MM.1S (cell line): ENCODE measurements around the gene HSPB6.

Experiments
- DNase-seq: peaks from one replicate; pipeline ENCODE4 v3.0.0-alpha.2; 2015
- H2AFZ ChIP-seq: fragments of 300-600 bp; sonication (generic); 2 replicates; pipeline ENCODE4 v1.6.0; 2016; ENCODE audit warnings: antibody characterized with exemption, low read length
- H3F3A ChIP-seq: fragments of 300-600 bp; sonication (generic); 2 replicates; pipeline ENCODE4 v1.6.1; 2016; ENCODE audit warnings: mild to moderate bottlenecking, antibody characterized with exemption, low read length, moderate library complexity, mixed read lengths; ENCODE audit not compliant: insufficient read depth
- H3K27ac ChIP-seq: fragments of 300-600 bp; sonication (generic); 2 replicates; pipeline ENCODE4 v1.5.1; 2016; ENCODE audit warnings: mild to moderate bottlenecking, low read length
- H3K27me3 ChIP-seq: fragments of 300-600 bp; sonication (generic); replicated peaks from 2 replicates; pipeline ENCODE4 v1.6.0; 2016; ENCODE audit warnings: low read length; ENCODE audit not compliant: insufficient read depth
- H3K36me3 ChIP-seq: fragments of 300-600 bp; sonication (generic); replicated peaks from 2 replicates; pipeline ENCODE4 v1.6.1; 2016; ENCODE audit warnings: mild to moderate bottlenecking, low read length, mixed read lengths; ENCODE audit not compliant: insufficient read depth
- H3K4me1 ChIP-seq: fragments of 300-600 bp; sonication (generic); 2 replicates; pipeline ENCODE4 v1.6.1; 2016; ENCODE audit warnings: low read length, mixed read lengths
- H3K4me2 ChIP-seq: fragments of 300-600 bp; sonication (generic); 2 replicates; pipeline ENCODE4 v1.6.0; 2016; ENCODE audit warnings: low read depth, low read length
- H3K4me3 ChIP-seq: fragments of 300-600 bp; sonication (generic); 2 replicates; pipeline ENCODE4 v1.5.1; 2016; ENCODE audit warnings: low read length, mixed read lengths
- H3K79me2 ChIP-seq: fragments of 300-600 bp; sonication (generic); 2 replicates; pipeline ENCODE4 v1.6.1; 2016; ENCODE audit warnings: mixed run types, low read length, mixed read lengths
- H3K9ac ChIP-seq: fragments of 300-600 bp; sonication (generic); 2 replicates; pipeline ENCODE4 v1.6.1; 2016; ENCODE audit warnings: low read length, mixed read lengths
- H3K9me2 ChIP-seq: fragments of 300-600 bp; sonication (generic); replicated peaks from 2 replicates; pipeline ENCODE4 v1.6.1; 2016; ENCODE audit warnings: mild to moderate bottlenecking, low read length, mixed read lengths; ENCODE audit not compliant: insufficient read depth
- H3K9me3 ChIP-seq: fragments of 300-600 bp; sonication (generic); replicated peaks from 2 replicates; pipeline ENCODE4 v1.6.1; 2016; ENCODE audit warnings: mild to moderate bottlenecking, low read length, mixed read lengths; ENCODE audit not compliant: insufficient read depth
- H4K20me1 ChIP-seq: fragments of 300-600 bp; sonication (generic); 2 replicates; pipeline ENCODE4 v1.6.1; 2016; ENCODE audit warnings: mild to moderate bottlenecking, low read length, moderate library complexity, mixed read lengths; ENCODE audit not compliant: insufficient read depth
- EZH2 ChIP-seq: fragments of 300-600 bp; sonication (generic); optimal IDR thresholded peaks from 2 replicates; pipeline ENCODE3; 2017; ENCODE audit warnings: low read depth, mild to moderate bottlenecking, antibody characterized with exemption, low read length, mixed read lengths
- EZH2phosphoT487 ChIP-seq: fragments of 300-600 bp; sonication (generic); IDR thresholded peaks from 2 replicates; pipeline ENCODE4 v1.6.1; 2018; ENCODE audit warnings: antibody characterized with exemption, low read length
- TF ChIP-seq, protein P1 (sequence below): fragments of 300-600 bp; sonication (generic); IDR thresholded peaks from 2 replicates; pipeline ENCODE4 v1.5.1; 2016; ENCODE audit warnings: antibody characterized with exemption, low read length, mixed read lengths

HSPB6 gene

DNA sequence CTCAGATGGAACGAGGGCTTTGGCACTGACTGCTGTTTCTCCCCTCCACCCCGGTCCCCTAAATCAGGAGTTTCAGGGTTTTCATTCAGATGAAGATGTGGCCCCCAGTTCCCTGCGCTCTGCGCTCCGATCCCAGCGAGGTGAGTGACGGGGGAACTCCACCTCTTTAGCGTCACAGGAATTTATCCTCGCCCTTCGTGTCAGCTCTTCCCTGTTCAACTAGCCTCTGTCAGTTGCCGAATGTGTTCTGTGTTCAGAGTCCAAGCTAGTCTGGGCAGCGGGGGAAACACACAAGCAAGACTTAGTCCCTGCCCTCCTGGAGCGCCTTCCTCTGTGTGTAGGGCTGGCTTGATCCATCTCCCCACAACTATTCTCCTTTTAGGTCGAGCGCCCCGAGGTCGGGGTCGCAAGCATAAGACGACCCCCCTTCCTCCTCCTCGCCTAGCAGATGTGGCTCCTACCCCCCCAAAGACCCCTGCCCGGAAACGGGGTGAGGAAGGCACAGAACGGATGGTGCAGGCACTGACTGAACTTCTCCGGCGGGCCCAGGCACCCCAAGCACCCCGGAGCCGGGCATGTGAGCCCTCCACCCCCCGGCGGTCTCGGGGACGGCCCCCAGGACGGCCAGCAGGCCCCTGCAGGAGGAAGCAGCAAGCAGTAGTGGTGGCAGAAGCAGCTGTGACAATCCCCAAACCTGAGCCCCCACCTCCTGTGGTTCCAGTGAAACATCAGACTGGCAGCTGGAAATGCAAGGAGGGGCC is 37.2 kb downstream of the HSPB6 start:
- no peaks in the 10 kb centered on the region for H3K36me3 ChIP-seq
- H3K27ac ChIP-seq: no peak overlapping the region
- DNase-seq: no peak
- no peak overlapping the region for H3K4me3 ChIP-seq
- H4K20me1 ChIP-seq: no peaks in the 10 kb centered on the region
- peak overlapping the region; percentile 78; the same call in 1 of the 2 replicates for H3K9ac ChIP-seq
- H3K27me3 ChIP-seq: peaks cover 1% of the 10 kb centered on the region; the same call in 1 of the 2 replicates
- peaks cover 7% of the 10 kb centered on the region; the same call in 1 of the 2 replicates for H3F3A ChIP-seq
- TF ChIP-seq, protein P1, sequence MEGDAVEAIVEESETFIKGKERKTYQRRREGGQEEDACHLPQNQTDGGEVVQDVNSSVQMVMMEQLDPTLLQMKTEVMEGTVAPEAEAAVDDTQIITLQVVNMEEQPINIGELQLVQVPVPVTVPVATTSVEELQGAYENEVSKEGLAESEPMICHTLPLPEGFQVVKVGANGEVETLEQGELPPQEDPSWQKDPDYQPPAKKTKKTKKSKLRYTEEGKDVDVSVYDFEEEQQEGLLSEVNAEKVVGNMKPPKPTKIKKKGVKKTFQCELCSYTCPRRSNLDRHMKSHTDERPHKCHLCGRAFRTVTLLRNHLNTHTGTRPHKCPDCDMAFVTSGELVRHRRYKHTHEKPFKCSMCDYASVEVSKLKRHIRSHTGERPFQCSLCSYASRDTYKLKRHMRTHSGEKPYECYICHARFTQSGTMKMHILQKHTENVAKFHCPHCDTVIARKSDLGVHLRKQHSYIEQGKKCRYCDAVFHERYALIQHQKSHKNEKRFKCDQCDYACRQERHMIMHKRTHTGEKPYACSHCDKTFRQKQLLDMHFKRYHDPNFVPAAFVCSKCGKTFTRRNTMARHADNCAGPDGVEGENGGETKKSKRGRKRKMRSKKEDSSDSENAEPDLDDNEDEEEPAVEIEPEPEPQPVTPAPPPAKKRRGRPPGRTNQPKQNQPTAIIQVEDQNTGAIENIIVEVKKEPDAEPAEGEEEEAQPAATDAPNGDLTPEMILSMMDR: no peak
- no peak for TF ChIP-seq EZH2
- no peak for TF ChIP-seq EZH2phosphoT487
- no peaks in the 10 kb centered on the region for H3K9me3 ChIP-seq
- H3K9me2 ChIP-seq: no peaks in the 10 kb centered on the region
- peak overlapping the region; percentile 83; the same call in 1 of the 2 replicates for H3K4me2 ChIP-seq
- no peak overlapping the region for H2AFZ ChIP-seq
- peaks cover 9% of the 10 kb centered on the region; the same call in 1 of the 2 replicates for H3K4me1 ChIP-seq
- peaks cover 40% of the 10 kb centered on the region for H3K79me2 ChIP-seq

DNA sequence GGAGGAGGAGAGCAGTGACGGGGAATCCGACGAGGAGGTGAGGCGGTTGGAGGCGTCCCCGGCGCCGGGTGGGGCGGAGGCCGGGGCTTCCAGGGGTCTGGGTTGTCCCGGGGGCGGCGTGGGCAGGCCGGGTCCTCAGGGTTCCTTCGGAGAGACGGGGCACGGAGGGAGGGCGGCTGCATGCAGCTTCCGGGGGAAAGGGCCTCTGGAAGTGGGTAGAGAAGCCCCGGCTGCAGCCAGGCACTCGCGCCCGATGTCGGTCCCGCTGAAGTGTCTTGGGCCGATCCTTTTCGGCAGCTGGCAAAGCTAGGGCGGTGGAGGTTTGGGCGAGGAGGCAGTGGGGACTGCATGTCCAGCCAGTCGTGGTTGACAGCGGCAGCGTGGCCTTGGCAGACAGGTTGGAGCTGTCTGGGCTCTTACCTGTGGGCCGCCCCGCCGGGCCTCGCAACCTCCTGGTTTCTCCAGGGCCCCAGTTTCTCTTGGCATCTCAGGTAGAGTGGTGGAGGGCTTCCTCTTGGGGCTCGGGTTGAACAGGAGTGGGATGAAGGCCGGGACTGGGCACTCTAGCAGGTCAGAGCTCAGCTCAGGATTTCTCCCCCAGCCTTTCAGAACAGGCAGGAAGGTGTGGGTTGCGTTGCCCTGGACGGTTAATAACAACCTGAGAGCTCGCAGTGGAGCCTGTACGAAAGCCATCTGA is 38.3 kb downstream of the HSPB6 start:
- H3K4me3 ChIP-seq: peak overlapping the region; percentile 72
- H4K20me1 ChIP-seq: no peaks in the 10 kb centered on the region
- H3K4me1 ChIP-seq: peaks cover 9% of the 10 kb centered on the region; the same call in 1 of the 2 replicates
- H3K9ac ChIP-seq: peak overlapping the region; percentile 78
- peak overlapping the region; percentile 83 for H3K4me2 ChIP-seq
- H2AFZ ChIP-seq: 0 out of 2 replicates have a peak overlapping the region, but pooled peaks have one; percentile 0
- peak overlapping the region; percentile 51; the same call in 1 of the 2 replicates for H3K27ac ChIP-seq
- TF ChIP-seq, protein P1: no peak
- no peak for TF ChIP-seq EZH2
- no peaks in the 10 kb centered on the region for H3K36me3 ChIP-seq
- H3K9me3 ChIP-seq: no peaks in the 10 kb centered on the region
- DNase-seq: peak; percentile 46
- H3F3A ChIP-seq: peaks cover 7% of the 10 kb centered on the region; the same call in 1 of the 2 replicates
- H3K27me3 ChIP-seq: peaks cover 11% of the 10 kb centered on the region
- H3K79me2 ChIP-seq: peaks cover 40% of the 10 kb centered on the region
- H3K9me2 ChIP-seq: no peaks in the 10 kb centered on the region

DNA sequence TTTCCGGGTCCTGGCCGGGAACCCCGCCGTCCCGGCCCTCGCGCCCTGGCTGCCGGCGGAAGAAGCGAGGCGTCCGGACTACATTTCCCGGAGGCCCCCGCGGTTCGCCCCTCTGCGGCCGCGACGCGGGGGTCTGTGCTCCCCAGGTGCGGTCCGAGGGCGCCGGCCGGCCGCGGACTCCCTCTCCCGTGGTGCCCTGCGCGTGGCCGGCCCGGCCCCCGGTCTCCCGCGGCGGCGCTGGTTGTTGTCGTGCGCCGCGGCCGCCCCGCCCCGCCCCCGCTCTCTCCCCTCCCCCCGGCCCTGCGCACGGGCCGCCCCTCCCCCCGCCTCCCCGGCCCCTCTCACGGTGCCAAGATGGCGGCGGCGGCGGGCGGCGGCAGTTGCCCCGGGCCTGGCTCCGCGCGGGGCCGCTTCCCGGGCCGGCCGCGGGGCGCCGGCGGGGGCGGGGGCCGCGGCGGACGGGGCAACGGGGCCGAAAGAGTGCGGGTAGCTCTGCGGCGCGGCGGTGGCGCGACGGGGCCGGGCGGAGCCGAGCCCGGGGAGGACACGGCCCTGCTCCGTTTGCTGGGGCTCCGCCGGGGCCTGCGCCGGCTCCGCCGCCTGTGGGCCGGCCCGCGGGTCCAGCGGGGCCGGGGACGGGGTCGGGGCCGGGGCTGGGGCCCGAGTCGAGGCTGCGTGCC is 39.0 kb downstream of the HSPB6 start, which contains the start of gene KMT2B:
TSS of gene KMT2B (plus strand) at position 339 of the 680 bp plus-strand sequence. CDS start at position 355, 16 bp downstream.
- TF ChIP-seq, protein P1: no peak
- TF ChIP-seq EZH2 (no peak), EZH2phosphoT487 (no peak)
- H2AFZ ChIP-seq: peak within 1 kb of the TSS; percentile 98
- H3K4me1 ChIP-seq: peaks cover 9% of the 10 kb centered on the region; the same call in 1 of the 2 replicates
- H3K27ac ChIP-seq: peak within 1 kb of the TSS; percentile 51; the same call in 1 of the 2 replicates
- DNase-seq: no peak
- peaks cover 40% of the 10 kb centered on the region for H3K79me2 ChIP-seq
- peak within 1 kb of the TSS; percentile 72 for H3K4me3 ChIP-seq
- H3K9me2 ChIP-seq: no peaks in the 10 kb centered on the region
- no peaks in the 10 kb centered on the region for H3K36me3 ChIP-seq
- peak within 1 kb of the TSS; percentile 93 for H3K4me2 ChIP-seq
- no peaks in the 10 kb centered on the region for H3K9me3 ChIP-seq
- peak within 1 kb of the TSS; percentile 78 for H3K9ac ChIP-seq
- H3F3A ChIP-seq: peaks cover 7% of the 10 kb centered on the region; the same call in 1 of the 2 replicates
- H4K20me1 ChIP-seq: no peaks in the 10 kb centered on the region
- peaks cover 14% of the 10 kb centered on the region for H3K27me3 ChIP-seq
